HG03097 (cell line): Measurements from ENCODE around the gene SLC6A7.

Experiments
- ATAC-seq: cut with Tn5 transposase; IDR thresholded peaks from one replicate; pipeline ENCODE4 v1.9.1; 2021; ENCODE audit not compliant: unreplicated experiment, low FRiP score

SLC6A7 gene

GRCh38 chr5:150172145-150172544 is 17.7 kb upstream of the SLC6A7 start:
- no peak for ATAC-seq

- no peak for ATAC-seq
Measured at GRCh38 chr5:150172556-150172955, 17.3 kb upstream of the SLC6A7 start.

GRCh38 chr5:150173161-150173560 is 16.7 kb upstream of the SLC6A7 start:
- ATAC-seq: no peak

GRCh38 chr5:150174285-150174684 is 15.6 kb upstream of the SLC6A7 start:
- no peak for ATAC-seq

GRCh38 chr5:150175076-150175475 is 14.8 kb upstream of the SLC6A7 start:
- no peak for ATAC-seq

GRCh38 chr5:150175536-150175935 is 14.3 kb upstream of the SLC6A7 start:
- no peak for ATAC-seq

GRCh38 chr5:150176745-150177477 is 13.0 kb upstream of the SLC6A7 start:
- ATAC-seq: no peak

- ATAC-seq: no peak
Measured at GRCh38 chr5:150177721-150178120, 12.1 kb upstream of the SLC6A7 start.

- ATAC-seq: no peak
Measured at GRCh38 chr5:150178262-150178661, 11.6 kb upstream of the SLC6A7 start.

GRCh38 chr5:150179019-150179620 is 10.7 kb upstream of the SLC6A7 start:
- ATAC-seq: no peak

- ATAC-seq: no peak
Measured at GRCh38 chr5:150180241-150181026, 9.4 kb upstream of the SLC6A7 start.

- no peak for ATAC-seq
Measured at GRCh38 chr5:150181027-150181426, 8.8 kb upstream of the SLC6A7 start.

GRCh38 chr5:150181766-150182545 is 7.9 kb upstream of the SLC6A7 start:
- ATAC-seq: no peak

- no peak for ATAC-seq
Measured at GRCh38 chr5:150182774-150183173, 7.1 kb upstream of the SLC6A7 start.

GRCh38 chr5:150183436-150183835 is 6.4 kb upstream of the SLC6A7 start:
- no peak for ATAC-seq

- no peak for ATAC-seq
Measured at GRCh38 chr5:150184006-150184405, 5.9 kb upstream of the SLC6A7 start.

- ATAC-seq: no peak
Measured at GRCh38 chr5:150184990-150185912, 4.6 kb upstream of the SLC6A7 start.

GRCh38 chr5:150186137-150186536 is 3.7 kb upstream of the SLC6A7 start:
- ATAC-seq: no peak

GRCh38 chr5:150186897-150187296 is 3.0 kb upstream of the SLC6A7 start:
- no peak for ATAC-seq
